Adrenal gland (tissue), 12 donors: ENCODE data around the gene ZC3H12C. TPM values are rescaled to one million over a fixed set of nuclear protein-coding genes. Genes with fewer than 3 reads are reported as not detected.

Source experiments
- DNase-seq, 7 donors: peaks; one replicate each; pipeline ENCODE4 v3.0.0-alpha.2; 2019 to 2020
- H3K27ac ChIP-seq, 5 donors: fragments of 200-600 bp; sonication (generic) in 4 of 5; 1 replicate in 3 of 5; 2 replicates in 2 of 5; pipeline versions ENCODE4 v1.5.1 to v1.8.0; 2016 to 2020; ENCODE audit warnings: mild to moderate bottlenecking in 1 of 5
- H3K27me3 ChIP-seq: fragments of 200-600 bp; 2 replicates; pipeline ENCODE4 v1.8.0; 2021
- H3K36me3 ChIP-seq, 2 donors: fragments of 200-600 bp; replicated peaks in 1 of 2; 1 replicate in 1 of 2; 2 replicates in 1 of 2; pipeline versions ENCODE4 v1.5.1 to v1.8.0; 2018 to 2022
- H3K4me1 ChIP-seq, 2 donors: fragments of 200-600 bp; replicated peaks in 1 of 2; 1 replicate in 1 of 2; 2 replicates in 1 of 2; pipeline versions ENCODE4 v1.5.1 to v1.8.0; 2018 to 2021
- H3K4me3 ChIP-seq, 4 donors: fragments of 200-600 bp; sonication (generic) in 3 of 4; one replicate each; pipeline ENCODE4 v1.5.1; 2016 to 2018
- H3K9me3 ChIP-seq, 3 donors: fragments of 200-600 bp; sonication (generic) in 1 of 3; replicated peaks in 1 of 3; 1 replicate in 2 of 3; 2 replicates in 1 of 3; pipeline versions ENCODE4 v1.5.1 to v1.8.0; 2016 to 2021
- POLR2A ChIP-seq, 2 donors: fragments of 450-650 bp; IDR thresholded peaks; one replicate each; pipeline ENCODE4 v1.6.1; 2017; ENCODE audit warnings: antibody characterized with exemption in 2 of 2, mild to moderate bottlenecking in 2 of 2, moderate library complexity in 1 of 2
- whole genome bisulfite sequencing, 4 donors: extraction: QIAGEN DNeasy Blood & Tissue Kit in 2 of 4; methylation state at CpG; one replicate each; pipeline versions ENCODE4 v1.1.5 to v1.1.7; 2013 to 2017; 5-methylcytosine and 5-hydroxymethylcytosine counted together
- intact Hi-C, 2 donors: fragments of 100-400 bp; cut with DNase I; formaldehyde crosslinking; loops; one replicate each; pipeline versions ENCODE4 v1.14.1 to v1.15.0; 2022 to 2023
- polyA plus RNA-seq, 3 donors: library from polyadenylated mRNA; stranded (reverse); fragments of 200-250 nt in 2 of 3; fragments of 350-450 nt in 1 of 3; fragmentation: Illumina TruSeq in 1 of 3; extraction: RNeasy Lipid Tissue Mini Kit (QIAGEN cat#74804) in 1 of 3; gene quantifications; one replicate each; pipeline ENCODE4 v1.2.3, GENCODE V29; 2013 to 2014
- total RNA-seq, 9 donors: library from RNA; depleted of rRNA in 4 of 9; stranded (reverse); fragments of >200 nt in 4 of 9; fragments of 120-200 nt in 1 of 9; fragmentation: NEBNext Ultra II Directional in 1 of 9; extraction: Animal tissue kit (Norgen Biotek cat#: 25700) in 1 of 9; gene quantifications; one replicate each; pipeline versions ENCODE4 v1.1.0 to v1.2.4, GENCODE V29; 2013 to 2023
- TF ChIP-seq, protein P1 (sequence below), 6 experiments: fragments of 450-650 bp in 4 of 6; fragments of 200-600 bp in 2 of 6; sonication (generic) in 1 of 6; IDR thresholded peaks; 1 replicate in 5 of 6; 2 replicates in 1 of 6; pipeline versions ENCODE4 v1.5.1 to v1.8.0; 2016 to 2021; ENCODE audit warnings: antibody characterized with exemption in 6 of 6, mild to moderate bottlenecking in 2 of 6, moderate library complexity in 1 of 6
- donor health status: healthy with polysubstance abuse.
- donor health status: Bipolar disorder and iron deficiency.
- donor health status: DM: yes; HTN: yes; CAD: no.
- donor health status: DM: no; HTN: no; CAD: no.
- donor health status: DM: no; HTN: no; CAD: no.
- donor health status: DM: yes; HTN: yes; CAD: no.

ZC3H12C gene
- total and polyA plus RNA-seq, 12 donors, result 4.4 to 28.9 (median 19.8) TPM

DNA sequence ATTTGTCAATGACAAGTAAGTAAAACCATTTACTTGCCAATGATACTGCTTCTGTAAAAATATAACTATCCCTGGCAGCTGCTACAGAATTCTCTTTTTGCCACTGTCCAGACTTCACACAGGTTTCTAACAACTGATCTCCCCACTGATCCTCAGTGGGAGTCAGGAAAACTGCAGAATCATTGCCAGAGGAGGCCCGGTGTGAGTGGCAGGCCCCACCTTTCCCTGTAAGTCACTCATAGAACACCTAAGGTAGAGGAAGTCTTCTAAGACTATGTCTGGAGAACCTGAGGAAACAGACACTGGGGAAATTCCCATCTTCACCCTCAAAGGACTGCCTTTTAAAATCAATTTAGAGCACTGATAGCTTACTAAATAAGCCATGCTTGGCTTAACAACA lies 66.3 kb downstream of the ZC3H12C start:
- no peak overlapping the region for H3K4me3 ChIP-seq
- intact Hi-C loops, result no loop called here
- H3K9me3 ChIP-seq, result no peaks in the 10 kb centered on the region
- TF ChIP-seq, protein P1, sequence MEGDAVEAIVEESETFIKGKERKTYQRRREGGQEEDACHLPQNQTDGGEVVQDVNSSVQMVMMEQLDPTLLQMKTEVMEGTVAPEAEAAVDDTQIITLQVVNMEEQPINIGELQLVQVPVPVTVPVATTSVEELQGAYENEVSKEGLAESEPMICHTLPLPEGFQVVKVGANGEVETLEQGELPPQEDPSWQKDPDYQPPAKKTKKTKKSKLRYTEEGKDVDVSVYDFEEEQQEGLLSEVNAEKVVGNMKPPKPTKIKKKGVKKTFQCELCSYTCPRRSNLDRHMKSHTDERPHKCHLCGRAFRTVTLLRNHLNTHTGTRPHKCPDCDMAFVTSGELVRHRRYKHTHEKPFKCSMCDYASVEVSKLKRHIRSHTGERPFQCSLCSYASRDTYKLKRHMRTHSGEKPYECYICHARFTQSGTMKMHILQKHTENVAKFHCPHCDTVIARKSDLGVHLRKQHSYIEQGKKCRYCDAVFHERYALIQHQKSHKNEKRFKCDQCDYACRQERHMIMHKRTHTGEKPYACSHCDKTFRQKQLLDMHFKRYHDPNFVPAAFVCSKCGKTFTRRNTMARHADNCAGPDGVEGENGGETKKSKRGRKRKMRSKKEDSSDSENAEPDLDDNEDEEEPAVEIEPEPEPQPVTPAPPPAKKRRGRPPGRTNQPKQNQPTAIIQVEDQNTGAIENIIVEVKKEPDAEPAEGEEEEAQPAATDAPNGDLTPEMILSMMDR (IDR thresholded peaks at IDR 0.05), result no peak
- no peak for TF ChIP-seq POLR2A (IDR thresholded peaks at IDR 0.05)
- H3K27ac ChIP-seq, result no peak overlapping the region
- no peak for DNase-seq
- no peaks in the 10 kb centered on the region for H3K27me3 ChIP-seq
- H3K36me3 ChIP-seq, result peaks cover 0 to 13% of the 10 kb centered on the region in 2 donors
- H3K4me1 ChIP-seq, result peaks cover 0 to 4% of the 10 kb centered on the region in 2 donors
- 90 to 100% (median 93%) methylated on average over 1 of the region's 1 CpG for WGBS, 4 donors

DNA sequence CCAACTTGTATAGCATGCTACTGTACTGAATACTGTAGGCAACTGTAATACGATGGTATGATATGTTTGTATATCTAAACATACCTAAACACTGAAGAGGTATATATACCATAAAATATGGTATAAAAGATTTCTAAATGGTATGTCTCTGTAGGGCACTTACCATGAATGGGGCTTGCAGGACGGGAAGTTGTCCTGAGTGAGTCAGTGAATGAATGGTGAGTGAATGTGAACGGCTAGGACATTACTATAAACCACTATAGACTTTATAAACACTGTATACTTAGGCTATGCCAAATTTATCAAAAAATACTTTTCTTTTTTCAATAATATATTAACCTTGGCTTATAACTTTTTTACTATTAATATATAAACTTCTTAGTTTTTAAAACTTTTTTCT lies 66.8 kb downstream of the ZC3H12C start:
- H3K4me3 ChIP-seq, result no peak overlapping the region
- intact Hi-C loops, result no loop called here
- H3K4me1 ChIP-seq, result peaks cover 0 to 4% of the 10 kb centered on the region in 2 donors
- H3K27ac ChIP-seq, result no peak overlapping the region
- TF ChIP-seq POLR2A (IDR thresholded peaks at IDR 0.05), result no peak
- TF ChIP-seq, protein P1 (IDR thresholded peaks at IDR 0.05), result no peak
- H3K36me3 ChIP-seq, result peaks cover 0 to 19% of the 10 kb centered on the region in 2 donors
- H3K27me3 ChIP-seq, result no peaks in the 10 kb centered on the region
- DNase-seq, result no peak
- 90 to 93% (median 91%) methylated on average over 3 of the region's 3 CpGs for WGBS, 4 donors
- no peaks in the 10 kb centered on the region for H3K9me3 ChIP-seq

DNA sequence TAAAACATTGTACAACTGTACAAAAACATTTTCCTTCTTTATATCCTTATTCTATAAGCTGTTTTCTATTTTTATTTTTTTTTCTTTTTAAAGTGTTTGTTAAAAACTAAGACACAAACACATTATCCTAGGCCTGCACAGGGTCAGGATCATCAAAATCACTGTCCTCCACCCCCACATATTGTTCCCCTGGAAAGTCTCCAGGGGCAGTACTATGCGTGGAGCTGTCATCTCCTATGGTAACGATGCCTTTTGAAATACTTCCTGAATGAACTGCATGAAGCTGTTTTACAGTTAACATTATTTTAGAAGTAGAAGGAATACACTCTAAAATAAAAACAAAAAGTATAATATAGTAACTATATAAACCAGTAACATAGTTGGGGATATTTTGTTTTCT lies 67.2 kb downstream of the ZC3H12C start:
- intact Hi-C loops, result no loop called here
- no peak overlapping the region for H3K27ac ChIP-seq

DNA sequence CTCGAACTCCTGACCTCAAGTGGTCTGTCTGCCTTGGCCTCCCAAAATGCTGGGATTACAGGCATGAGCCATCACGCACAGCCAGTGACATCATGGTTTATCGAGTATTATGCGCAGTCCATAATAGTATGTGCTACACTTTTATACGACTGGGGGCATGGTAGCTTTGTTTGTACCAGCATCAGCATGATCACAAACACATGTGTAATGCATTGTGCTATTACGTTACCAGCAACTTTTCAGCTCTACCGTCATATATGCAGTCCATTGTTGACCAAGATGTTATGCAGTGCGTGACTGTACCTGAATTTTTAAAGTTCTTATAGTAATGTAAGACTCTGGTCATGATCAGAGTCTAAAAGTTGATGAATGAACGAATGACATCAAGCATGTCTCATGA lies 67.9 kb downstream of the ZC3H12C start:
- H3K27me3 ChIP-seq, result no peaks in the 10 kb centered on the region
- H3K27ac ChIP-seq, result no peak overlapping the region
- 95 to 97% (median 96%) methylated on average over 9 of the region's 9 CpGs for WGBS, 4 donors
- H3K36me3 ChIP-seq, result peaks cover 0 to 27% of the 10 kb centered on the region in 2 donors
- H3K9me3 ChIP-seq, result no peaks in the 10 kb centered on the region
- intact Hi-C loops, result no loop called here
- H3K4me1 ChIP-seq, result peaks cover 0 to 4% of the 10 kb centered on the region in 2 donors
- no peak overlapping the region for H3K4me3 ChIP-seq
- no peak for DNase-seq
- TF ChIP-seq, protein P1 (IDR thresholded peaks at IDR 0.05), result no peak
- no peak for TF ChIP-seq POLR2A (IDR thresholded peaks at IDR 0.05)

More for the DNA sequence above, 67.2 kb downstream of the ZC3H12C start:
- no peaks in the 10 kb centered on the region for H3K9me3 ChIP-seq
- DNase-seq, result no peak
- no peaks in the 10 kb centered on the region for H3K27me3 ChIP-seq
- TF ChIP-seq POLR2A (IDR thresholded peaks at IDR 0.05), result no peak
- TF ChIP-seq, protein P1 (IDR thresholded peaks at IDR 0.05), result no peak
- 60 to 80% (median 68%) methylated on average over 2 of the region's 2 CpGs for WGBS, 4 donors
- no peak overlapping the region for H3K4me3 ChIP-seq
- H3K36me3 ChIP-seq, result peaks cover 0 to 23% of the 10 kb centered on the region in 2 donors
- peaks cover 0 to 4% of the 10 kb centered on the region in 2 donors for H3K4me1 ChIP-seq
